Measurements from ENCODE around the gene MDM2. TPM values are rescaled to one million over a fixed set of nuclear protein-coding genes. Genes with fewer than 3 reads are reported as not detected.

Gene MDM2
- total RNA-seq, 2 experiments from 2014 or later, result 143 to 318 TPM

DNA sequence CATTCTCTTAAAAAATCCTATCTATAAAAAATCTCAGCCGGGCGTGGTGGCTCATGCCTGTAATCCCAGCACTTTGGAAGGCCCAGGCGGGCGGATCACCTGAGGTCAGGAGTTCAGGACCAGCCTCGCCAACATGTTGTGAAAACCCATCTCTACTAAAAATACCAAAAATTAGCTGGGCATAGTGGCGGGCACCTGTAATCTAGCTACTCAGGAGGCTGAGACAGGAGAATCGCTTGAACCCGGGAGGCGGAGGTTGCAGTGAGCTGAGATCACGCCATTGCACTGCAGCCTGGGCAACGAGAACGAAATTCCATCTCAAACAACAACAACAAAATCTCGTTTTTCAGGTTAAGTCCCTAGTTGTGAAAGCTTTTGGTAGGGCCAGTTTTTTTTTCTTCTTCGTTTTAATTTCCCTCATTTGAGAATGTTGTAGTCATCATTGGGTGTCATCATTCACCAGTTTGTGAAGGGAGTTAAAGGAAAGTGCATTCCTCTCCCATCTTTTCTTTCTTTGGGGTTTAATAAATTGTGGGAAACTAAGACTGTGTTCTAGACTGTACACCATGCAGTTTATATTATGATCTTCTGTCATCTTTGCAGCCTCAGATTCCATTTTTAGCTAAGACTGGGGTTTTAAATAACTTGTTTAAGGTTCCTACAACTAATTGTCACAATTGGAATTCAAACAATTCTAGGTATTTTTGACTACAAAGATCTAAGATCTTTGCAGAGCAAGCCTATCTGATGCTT is 23.9 kb downstream of the MDM2 start:
- intact Hi-C loops (cut with micrococcal nuclease; ENCODE audit: unreplicated experiment), result no loop called here
- no TSS peak for BruUV-seq (replicated peaks)
- no peak overlapping the region for H3K4me2 ChIP-seq (ENCODE audit: low read length)
- no peak overlapping the region for H3K27ac ChIP-seq (ENCODE audit: low read depth, low read length, poor library complexity, severe bottlenecking)
- no peaks in the 10 kb centered on the region for H3K9me3 ChIP-seq (ENCODE audit: low read length)
- H2AFZ ChIP-seq (ENCODE audit: low read length), result no peak overlapping the region
- peaks cover 18% of the 10 kb centered on the region for H4K20me1 ChIP-seq (ENCODE audit: insufficient read depth, low read length)
- peaks cover 96% of the 10 kb centered on the region for H3K36me3 ChIP-seq (ENCODE audit: insufficient read depth, low read length)
- no peak for DNase-seq (ENCODE audit: low spot score)
- TF ChIP-seq, protein P1, sequence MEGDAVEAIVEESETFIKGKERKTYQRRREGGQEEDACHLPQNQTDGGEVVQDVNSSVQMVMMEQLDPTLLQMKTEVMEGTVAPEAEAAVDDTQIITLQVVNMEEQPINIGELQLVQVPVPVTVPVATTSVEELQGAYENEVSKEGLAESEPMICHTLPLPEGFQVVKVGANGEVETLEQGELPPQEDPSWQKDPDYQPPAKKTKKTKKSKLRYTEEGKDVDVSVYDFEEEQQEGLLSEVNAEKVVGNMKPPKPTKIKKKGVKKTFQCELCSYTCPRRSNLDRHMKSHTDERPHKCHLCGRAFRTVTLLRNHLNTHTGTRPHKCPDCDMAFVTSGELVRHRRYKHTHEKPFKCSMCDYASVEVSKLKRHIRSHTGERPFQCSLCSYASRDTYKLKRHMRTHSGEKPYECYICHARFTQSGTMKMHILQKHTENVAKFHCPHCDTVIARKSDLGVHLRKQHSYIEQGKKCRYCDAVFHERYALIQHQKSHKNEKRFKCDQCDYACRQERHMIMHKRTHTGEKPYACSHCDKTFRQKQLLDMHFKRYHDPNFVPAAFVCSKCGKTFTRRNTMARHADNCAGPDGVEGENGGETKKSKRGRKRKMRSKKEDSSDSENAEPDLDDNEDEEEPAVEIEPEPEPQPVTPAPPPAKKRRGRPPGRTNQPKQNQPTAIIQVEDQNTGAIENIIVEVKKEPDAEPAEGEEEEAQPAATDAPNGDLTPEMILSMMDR (conservative IDR thresholded peaks at IDR 0.05; ENCODE audit: low read length), result no peak
- TF ChIP-seq EZH2phosphoT487 (IDR thresholded peaks at IDR 0.05; ENCODE audit: borderline replicate concordance, low read depth, low read length), result no peak
- POLR2A ChIA-PET, result interaction anchor here (0.9 to 1.2 kb wide), 4 partner anchors 9 to 23 kb away, joined by 3 to 5 read pairs (median 4); no protein-coding TSS in a partner anchor
- peaks cover 66% of the 10 kb centered on the region; the same call in 1 of the 2 replicates for H3K79me2 ChIP-seq (ENCODE audit: insufficient read depth, low read depth, low read length)
- peaks cover 9% of the 10 kb centered on the region for H3K4me1 ChIP-seq (ENCODE audit: insufficient read depth, low read length, poor library complexity, severe bottlenecking)
- CTCF ChIA-PET (ENCODE audit: unreplicated experiment), result no interaction called here
- no peak overlapping the region for H3K4me3 ChIP-seq (ENCODE audit: low read depth, low read length, poor library complexity, severe bottlenecking)
- no peaks in the 10 kb centered on the region for H3K9me2 ChIP-seq (ENCODE audit: insufficient read depth, low read length)

DNA sequence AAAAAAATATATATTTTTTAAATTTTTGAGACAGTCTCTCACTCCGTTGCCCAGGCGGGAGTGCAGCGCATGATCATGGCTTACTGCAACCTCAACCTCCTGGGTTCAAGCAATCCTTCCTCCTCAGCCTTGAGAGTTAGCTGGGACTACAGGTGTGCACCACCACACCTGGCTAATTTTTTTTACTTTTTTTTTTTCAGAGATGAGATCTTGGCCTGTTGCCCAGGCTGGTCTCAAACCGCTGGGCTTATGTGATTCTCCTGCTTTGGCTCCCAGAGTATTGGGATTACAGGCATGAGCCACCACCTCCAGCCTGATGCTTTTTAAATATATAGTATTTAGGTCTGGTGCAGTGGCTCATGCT is 24.5 kb downstream of the MDM2 start:
- Histone ChIP-seq H3K79me2 (ENCODE audit: insufficient read depth, low read depth, low read length) (peaks cover 63% of the 10 kb centered on the region; the same call in 1 of the 2 replicates), H3K9me3 (ENCODE audit: low read length) (no peaks in the 10 kb centered on the region), H3K4me3 (ENCODE audit: low read depth, low read length, poor library complexity, severe bottlenecking) (no peak overlapping the region), H3K9me2 (ENCODE audit: insufficient read depth, low read length) (no peaks in the 10 kb centered on the region), H3K36me3 (ENCODE audit: insufficient read depth, low read length) (peaks cover 96% of the 10 kb centered on the region), H4K20me1 (ENCODE audit: insufficient read depth, low read length) (peaks cover 22% of the 10 kb centered on the region), H3K27ac (ENCODE audit: low read depth, low read length, poor library complexity, severe bottlenecking) (no peak overlapping the region), H3K4me1 (ENCODE audit: insufficient read depth, low read length, poor library complexity, severe bottlenecking) (peaks cover 9% of the 10 kb centered on the region), H2AFZ (ENCODE audit: low read length) (no peak overlapping the region), H3K4me2 (ENCODE audit: low read length) (no peak overlapping the region)
- DNase-seq (ENCODE audit: low spot score), result no peak
- ChIA-PET CTCF (ENCODE audit: unreplicated experiment) (no interaction called here), POLR2A (interaction anchor here (0.9 to 1.2 kb wide), 2 partner anchors 10 to 20 kb away, joined by 3 to 4 read pairs; no protein-coding TSS in a partner anchor)
- BruUV-seq (replicated peaks), result no TSS peak
- intact Hi-C loops (cut with micrococcal nuclease; ENCODE audit: unreplicated experiment), result no loop called here
- no peak for TF ChIP-seq EZH2phosphoT487 (IDR thresholded peaks at IDR 0.05; ENCODE audit: borderline replicate concordance, low read depth, low read length)
- TF ChIP-seq, protein P1 (conservative IDR thresholded peaks at IDR 0.05; ENCODE audit: low read length), result no peak

DNA sequence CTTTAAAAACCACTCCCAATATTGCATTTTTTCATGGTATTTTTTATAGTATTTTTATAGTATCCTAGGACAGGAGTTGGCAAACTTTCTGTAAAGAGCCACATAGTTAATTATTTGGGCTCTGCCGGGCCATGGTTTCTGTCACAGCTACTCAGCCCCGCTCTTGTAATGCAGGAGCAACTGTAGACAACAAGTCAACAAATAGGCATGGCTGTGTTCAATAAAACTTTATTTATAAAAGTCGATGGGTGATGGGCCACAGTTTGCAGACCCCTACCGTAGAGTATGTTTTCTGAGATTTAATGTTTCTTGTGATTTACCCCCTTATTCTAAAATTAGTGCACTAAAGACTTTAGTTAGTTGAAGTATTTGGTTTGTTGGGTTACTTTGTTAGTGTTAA is 25.5 kb downstream of the MDM2 start:
- H4K20me1 ChIP-seq (ENCODE audit: insufficient read depth, low read length), result peaks cover 24% of the 10 kb centered on the region
- H3K9me2 ChIP-seq (ENCODE audit: insufficient read depth, low read length), result no peaks in the 10 kb centered on the region
- peaks cover 9% of the 10 kb centered on the region for H3K4me1 ChIP-seq (ENCODE audit: insufficient read depth, low read length, poor library complexity, severe bottlenecking)
- intact Hi-C loops (cut with micrococcal nuclease; ENCODE audit: unreplicated experiment), result no loop called here
- H3K4me2 ChIP-seq (ENCODE audit: low read length), result no peak overlapping the region
- ChIA-PET CTCF (ENCODE audit: unreplicated experiment) (no interaction called here), POLR2A (interaction anchor here (1.7 to 1.9 kb wide), 2 partner anchors 11 to 12 kb away, joined by 4 to 7 read pairs; no protein-coding TSS in a partner anchor)
- no peak for DNase-seq (ENCODE audit: low spot score)
- no peaks in the 10 kb centered on the region for H3K9me3 ChIP-seq (ENCODE audit: low read length)
- H2AFZ ChIP-seq (ENCODE audit: low read length), result no peak overlapping the region
- H3K4me3 ChIP-seq (ENCODE audit: low read depth, low read length, poor library complexity, severe bottlenecking), result no peak overlapping the region
- peaks cover 72% of the 10 kb centered on the region; the same call in 1 of the 2 replicates for H3K79me2 ChIP-seq (ENCODE audit: insufficient read depth, low read depth, low read length)
- TF ChIP-seq, protein P1 (conservative IDR thresholded peaks at IDR 0.05; ENCODE audit: low read length), result no peak
- TF ChIP-seq EZH2phosphoT487 (IDR thresholded peaks at IDR 0.05; ENCODE audit: borderline replicate concordance, low read depth, low read length), result no peak
- peaks cover 96% of the 10 kb centered on the region for H3K36me3 ChIP-seq (ENCODE audit: insufficient read depth, low read length)
- BruUV-seq (replicated peaks), result no TSS peak
- no peak overlapping the region for H3K27ac ChIP-seq (ENCODE audit: low read depth, low read length, poor library complexity, severe bottlenecking)

Measured in OCI-LY7 (cell line).